Activated CD4-positive, alpha-beta memory T cell treated with anti-CD3 and anti-CD28 coated beads, Interleukin-2, amount 10 ng/mL, durations not matched to agents 7 days and 5 days (primary cell): ENCODE results near the gene CIT. TPM values are rescaled to one million over a fixed set of nuclear protein-coding genes. Genes with fewer than 3 reads are reported as not detected.

Experiments used
- CTCF ChIA-PET: fragments of 350-600 bp; sonication (Branson Sonifier 250); formaldehyde crosslinking; loops from one replicate; lab custom pipeline; 2021; ENCODE audit warnings: antibody characterized with exemption, inconsistent platforms; lab: Charles Lee
- POLR2A ChIA-PET: fragments of 350-600 bp; sonication (Branson Sonifier 250); formaldehyde crosslinking; loops from one replicate; lab custom pipeline; 2021; ENCODE audit warnings: antibody characterized with exemption; lab: Charles Lee
- DNase-seq: peaks from one replicate; pipeline ENCODE4 v3.0.0-alpha.2; 2020
- H3K27ac Mint-ChIP-seq: one replicate; pipeline ENCODE4 v1.8.0; 2021; ENCODE audit warnings: mild to moderate bottlenecking, mixed read lengths
- H3K27me3 Mint-ChIP-seq: one replicate; pipeline ENCODE4 v1.8.0; 2021; ENCODE audit warnings: mixed read lengths
- H3K36me3 Mint-ChIP-seq: one replicate; pipeline ENCODE4 v1.8.0; 2021; ENCODE audit warnings: low read depth, mixed read lengths
- H3K4me1 Mint-ChIP-seq: one replicate; pipeline ENCODE4 v1.8.0; 2021; ENCODE audit warnings: mixed read lengths
- H3K4me3 Mint-ChIP-seq: one replicate; pipeline ENCODE4 v1.8.0; 2021; ENCODE audit warnings: mild to moderate bottlenecking, mixed read lengths
- H3K9me3 Mint-ChIP-seq: one replicate; pipeline ENCODE4 v1.8.0; 2021; ENCODE audit warnings: mixed read lengths
- total RNA-seq, 2 experiments: library from RNA; stranded (reverse); gene quantifications; one replicate each; pipeline ENCODE4 v1.2.3, GENCODE V29; 2021

Gene CIT
- total RNA-seq, 2 experiments from 2014 or later: 92.8 to 100 TPM

DNA sequence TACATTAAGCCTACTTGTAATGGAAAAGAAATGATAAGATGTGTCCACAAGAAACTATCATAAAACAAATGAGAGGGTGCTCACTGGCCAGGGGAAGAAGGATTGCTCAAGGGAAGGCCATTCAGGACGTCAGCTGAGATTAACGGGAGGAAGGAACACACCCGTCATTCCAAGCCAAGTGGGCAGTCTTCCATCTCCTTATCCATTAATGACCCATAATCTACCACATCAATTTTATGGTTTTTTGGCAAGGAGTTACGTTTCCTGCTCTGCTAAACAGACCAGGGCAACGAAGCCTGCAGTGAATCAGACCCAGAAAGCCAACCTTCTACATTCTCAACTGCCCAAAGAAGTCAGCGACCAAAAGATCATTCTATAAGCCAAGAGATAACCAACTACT lies 184.1 kb downstream of the CIT start:
- H3K27ac Mint-ChIP-seq: no peak overlapping the region
- H3K27me3 Mint-ChIP-seq: no peaks in the 10 kb centered on the region
- CTCF ChIA-PET: no interaction called here
- POLR2A ChIA-PET: no interaction called here
- H3K9me3 Mint-ChIP-seq: no peaks in the 10 kb centered on the region
- DNase-seq: no peak
- H3K36me3 Mint-ChIP-seq: peaks cover 52% of the 10 kb centered on the region
- H3K4me1 Mint-ChIP-seq: no peaks in the 10 kb centered on the region
- H3K4me3 Mint-ChIP-seq: no peak overlapping the region

- Mint-ChIP-seq H3K9me3 (no peaks in the 10 kb centered on the region), H3K27ac (no peak overlapping the region)
- CTCF ChIA-PET: no interaction called here
Measured at GRCh38 chr12:119692410-119692809, 184.7 kb downstream of the CIT start.

DNA sequence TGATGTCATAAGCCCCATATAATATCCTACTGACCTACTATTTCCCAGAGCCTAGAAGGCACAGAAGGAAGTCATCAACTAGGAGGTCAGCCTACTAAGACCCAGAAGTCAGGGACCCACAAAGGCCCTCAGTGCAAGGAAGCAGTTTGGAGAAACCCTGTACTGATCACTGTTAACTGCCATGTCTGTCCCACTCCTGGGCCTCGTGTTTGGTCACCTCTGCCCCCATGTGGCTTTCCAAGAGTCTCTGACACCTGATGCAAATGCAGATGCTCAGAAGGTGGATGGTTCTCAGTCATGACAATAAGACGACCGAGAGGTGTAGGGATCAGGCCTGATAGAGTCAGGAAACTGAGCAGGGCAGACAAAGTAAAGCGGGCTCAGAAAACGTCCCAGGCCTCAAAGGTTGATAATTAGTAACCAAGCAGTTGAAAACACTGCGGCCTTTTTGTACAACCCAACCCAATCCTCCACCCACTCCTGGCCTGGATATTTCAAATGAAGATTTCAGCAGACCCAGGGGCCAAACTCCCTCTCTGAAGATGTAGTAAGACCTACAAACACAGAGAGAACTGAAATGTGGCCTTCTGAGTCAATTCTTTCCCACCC lies 185.8 kb downstream of the CIT start:
- Mint-ChIP-seq H3K36me3 (peaks cover 54% of the 10 kb centered on the region), H3K4me1 (no peaks in the 10 kb centered on the region), H3K4me3 (no peak overlapping the region), H3K27ac (no peak overlapping the region), H3K27me3 (no peaks in the 10 kb centered on the region), H3K9me3 (no peaks in the 10 kb centered on the region)
- DNase-seq: no peak
- CTCF ChIA-PET: no interaction called here
- POLR2A ChIA-PET: no interaction called here

More at GRCh38 chr12:119692410-119692809, 184.7 kb downstream of the CIT start:
- H3K4me3 Mint-ChIP-seq: no peak overlapping the region
- H3K27me3 Mint-ChIP-seq: no peaks in the 10 kb centered on the region
- POLR2A ChIA-PET: no interaction called here
- H3K36me3 Mint-ChIP-seq: peaks cover 52% of the 10 kb centered on the region
- no peaks in the 10 kb centered on the region for H3K4me1 Mint-ChIP-seq
- no peak for DNase-seq

DNA sequence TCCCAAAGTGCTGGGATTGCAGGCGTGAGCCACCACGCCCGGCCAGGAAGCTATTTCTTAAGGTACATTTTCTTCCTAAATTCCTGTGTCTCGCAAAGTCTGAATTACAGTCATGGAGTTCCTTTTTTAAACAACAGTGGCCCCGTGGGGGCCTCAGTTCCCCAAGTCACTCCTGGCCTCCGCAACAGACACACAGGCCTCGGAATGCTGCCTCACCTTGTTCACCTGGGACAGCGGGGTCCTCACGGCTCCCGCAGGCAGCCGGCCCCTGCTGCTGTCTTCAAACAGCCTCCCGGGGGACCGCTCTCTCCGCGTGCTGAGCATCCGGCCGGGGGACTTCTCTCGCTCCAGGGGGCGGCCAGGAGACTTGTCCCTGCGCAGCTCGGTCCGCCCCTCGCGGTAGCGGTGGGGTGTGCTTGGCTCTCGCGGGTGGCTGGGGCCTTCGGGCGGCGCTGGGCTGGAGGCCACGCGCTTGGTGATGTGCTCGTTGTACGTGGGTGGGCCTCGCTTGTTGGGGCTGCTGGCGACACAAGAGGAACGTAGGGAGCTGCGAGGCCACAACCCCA lies 187.1 kb downstream of the CIT start:
- POLR2A ChIA-PET: interaction anchor here (0.6 kb wide), 2 partner anchors 10 to 66 kb away, joined by 3 to 4 read pairs; no protein-coding TSS in a partner anchor
- H3K27ac Mint-ChIP-seq: no peak overlapping the region
- H3K36me3 Mint-ChIP-seq: peaks cover 62% of the 10 kb centered on the region
- H3K4me1 Mint-ChIP-seq: no peaks in the 10 kb centered on the region
- H3K27me3 Mint-ChIP-seq: no peaks in the 10 kb centered on the region
- no peak for DNase-seq
- CTCF ChIA-PET: no interaction called here
- no peaks in the 10 kb centered on the region for H3K9me3 Mint-ChIP-seq
- H3K4me3 Mint-ChIP-seq: no peak overlapping the region

GRCh38 chr12:119687879-119688278 lies 189.2 kb downstream of the CIT start:
- peaks cover 64% of the 10 kb centered on the region for H3K36me3 Mint-ChIP-seq
- ChIA-PET CTCF (interaction anchor here (1.0 kb wide), 1 partner anchor 8 kb away, joined by 3 read pairs; no protein-coding TSS in a partner anchor), POLR2A (interaction anchor here (0.7 to 1.5 kb wide), 2 partner anchors 9 to 11 kb away, joined by 3 read pairs; no protein-coding TSS in a partner anchor)

DNA sequence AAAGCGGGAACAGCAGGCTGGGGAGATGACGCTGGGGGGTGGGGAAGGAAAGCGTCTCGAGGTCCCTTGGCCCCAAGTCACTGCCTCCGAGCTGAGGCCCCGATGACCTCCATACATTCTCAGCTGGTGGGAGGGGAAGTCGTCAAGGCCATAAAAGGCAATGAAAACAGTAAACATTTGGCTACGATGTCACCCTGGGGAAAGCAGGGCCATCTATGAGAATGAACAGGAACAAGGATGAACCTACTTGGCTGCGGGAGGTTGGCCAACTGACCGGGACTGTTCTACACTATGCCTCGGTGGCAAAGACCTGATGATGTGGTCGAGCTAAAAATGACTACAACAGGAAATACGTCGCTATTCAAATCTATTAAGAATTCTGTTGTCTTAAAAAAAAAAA lies 189.7 kb downstream of the CIT start:
- Mint-ChIP-seq H3K36me3 (peaks cover 64% of the 10 kb centered on the region), H3K4me3 (no peak overlapping the region), H3K9me3 (no peaks in the 10 kb centered on the region), H3K27me3 (no peaks in the 10 kb centered on the region), H3K4me1 (peaks cover 10% of the 10 kb centered on the region), H3K27ac (no peak overlapping the region)
- no peak for DNase-seq
- CTCF ChIA-PET: interaction anchor here (1.0 kb wide), 2 partner anchors 8 to 20 kb away, joined by 3 read pairs; partner anchors contain the start of gene PRKAB1
- POLR2A ChIA-PET: interaction anchor here (0.7 to 1.5 kb wide), 2 partner anchors 8 to 11 kb away, joined by 3 read pairs; no protein-coding TSS in a partner anchor

More at GRCh38 chr12:119687879-119688278, 189.2 kb downstream of the CIT start:
- H3K4me1 Mint-ChIP-seq: peaks cover 5% of the 10 kb centered on the region
- H3K27ac Mint-ChIP-seq: no peak overlapping the region
- DNase-seq: no peak
- no peaks in the 10 kb centered on the region for H3K9me3 Mint-ChIP-seq
- no peaks in the 10 kb centered on the region for H3K27me3 Mint-ChIP-seq
- H3K4me3 Mint-ChIP-seq: no peak overlapping the region

DNA sequence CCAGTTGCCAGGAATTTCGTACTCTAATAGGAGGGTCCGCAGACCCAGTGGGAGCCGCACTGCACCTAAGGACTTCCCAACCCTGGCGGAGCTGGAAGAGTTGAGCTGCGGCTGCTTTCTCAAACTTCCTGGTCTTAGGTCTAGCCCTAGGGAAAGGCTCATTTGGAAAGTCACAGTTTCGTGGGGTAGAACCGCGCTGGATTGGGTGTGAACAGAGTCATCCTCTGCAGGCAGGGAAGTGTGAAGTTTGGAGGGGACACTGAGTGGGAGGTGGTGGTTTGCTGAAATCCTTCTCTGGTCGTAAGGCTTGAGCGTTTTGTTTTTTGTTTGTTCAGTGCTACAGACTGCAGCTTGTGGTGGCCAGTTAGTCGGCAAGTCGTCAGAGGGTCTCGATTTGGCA lies 190.3 kb downstream of the CIT start:
- no peak overlapping the region for H3K4me3 Mint-ChIP-seq
- POLR2A ChIA-PET: interaction anchor here (1.5 kb wide), 1 partner anchor 10 kb away, joined by 3 read pairs; no protein-coding TSS in a partner anchor
- H3K4me1 Mint-ChIP-seq: peaks cover 17% of the 10 kb centered on the region
- H3K27me3 Mint-ChIP-seq: no peaks in the 10 kb centered on the region
- peaks cover 67% of the 10 kb centered on the region for H3K36me3 Mint-ChIP-seq
- no peaks in the 10 kb centered on the region for H3K9me3 Mint-ChIP-seq
- H3K27ac Mint-ChIP-seq: no peak overlapping the region
- CTCF ChIA-PET: interaction anchor here (1.0 kb wide), 2 partner anchors 9 to 19 kb away, joined by 3 read pairs; partner anchors contain the start of gene PRKAB1
- DNase-seq: no peak

DNA sequence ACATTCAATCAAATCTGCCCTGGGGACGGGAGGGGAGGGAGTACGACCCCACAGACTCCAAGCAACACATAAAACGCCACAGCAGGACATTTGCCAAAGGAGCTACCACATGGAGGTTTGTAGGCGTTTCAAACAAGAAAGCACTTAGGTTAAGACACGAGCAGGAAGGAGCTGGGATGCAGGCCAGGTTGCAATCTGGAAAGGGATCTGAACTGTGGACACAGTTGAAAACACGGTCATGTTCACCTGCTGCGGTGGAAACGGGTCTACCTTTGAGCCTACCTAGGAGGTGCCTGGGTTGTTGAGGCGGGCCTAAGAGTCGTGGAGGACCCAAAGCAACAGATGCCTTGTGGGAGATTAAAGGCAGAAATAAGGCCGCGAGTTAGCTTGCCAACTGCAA lies 190.8 kb downstream of the CIT start:
- H3K27me3 Mint-ChIP-seq: no peaks in the 10 kb centered on the region
- no peaks in the 10 kb centered on the region for H3K9me3 Mint-ChIP-seq
- no peak overlapping the region for H3K4me3 Mint-ChIP-seq
- no peak for DNase-seq
- H3K27ac Mint-ChIP-seq: no peak overlapping the region
- peaks cover 71% of the 10 kb centered on the region for H3K36me3 Mint-ChIP-seq
- POLR2A ChIA-PET: no interaction called here
- peaks cover 19% of the 10 kb centered on the region for H3K4me1 Mint-ChIP-seq
- CTCF ChIA-PET: interaction anchor here (1.0 kb wide), 1 partner anchor 18 kb away, joined by 3 read pairs; the partner anchor contains the start of gene PRKAB1

GRCh38 chr12:119685375-119685774 lies 191.7 kb downstream of the CIT start:
- DNase-seq: no peak
- H3K4me1 Mint-ChIP-seq: peaks cover 19% of the 10 kb centered on the region
- no peak overlapping the region for H3K27ac Mint-ChIP-seq
- H3K4me3 Mint-ChIP-seq: no peak overlapping the region
- no peaks in the 10 kb centered on the region for H3K27me3 Mint-ChIP-seq
- CTCF ChIA-PET: no interaction called here
- H3K9me3 Mint-ChIP-seq: no peaks in the 10 kb centered on the region
- H3K36me3 Mint-ChIP-seq: peaks cover 73% of the 10 kb centered on the region
- POLR2A ChIA-PET: interaction anchor here (0.6 kb wide), 2 partner anchors 1341 to 1712 kb away, joined by 3 to 4 read pairs; no protein-coding TSS in a partner anchor

GRCh38 chr12:119684711-119685369 lies 192.3 kb downstream of the CIT start:
- CTCF ChIA-PET: interaction anchor here (1.1 kb wide), 1 partner anchor 17 kb away, joined by 3 read pairs; the partner anchor contains the start of gene PRKAB1
- DNase-seq: no peak
- Mint-ChIP-seq H3K9me3 (no peaks in the 10 kb centered on the region), H3K27me3 (no peaks in the 10 kb centered on the region), H3K4me1 (peaks cover 19% of the 10 kb centered on the region), H3K36me3 (peaks cover 76% of the 10 kb centered on the region), H3K4me3 (no peak overlapping the region), H3K27ac (no peak overlapping the region)
- POLR2A ChIA-PET: interaction anchor here (3.6 kb wide), 1 partner anchor 11 kb away, joined by 15 read pairs; no protein-coding TSS in a partner anchor

DNA sequence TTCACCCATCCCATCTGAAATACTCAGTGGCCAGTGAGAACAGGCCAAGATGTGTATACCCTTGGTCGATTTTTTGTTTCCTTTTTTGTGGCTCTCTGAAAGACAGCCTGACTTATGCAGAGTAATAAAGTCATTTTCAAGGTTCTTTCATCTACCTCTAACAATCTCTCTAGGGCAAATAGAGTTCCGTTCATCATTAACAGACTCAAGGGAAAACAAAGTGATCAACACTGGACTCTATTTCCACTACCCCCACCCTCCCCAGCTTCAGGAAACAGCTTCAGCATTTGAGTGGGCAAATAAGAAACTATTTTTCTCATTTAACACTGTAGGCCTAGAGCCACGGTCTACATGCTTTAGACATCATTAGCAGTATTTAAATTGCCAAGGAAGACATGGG lies 193.3 kb downstream of the CIT start:
- Mint-ChIP-seq H3K36me3 (peaks cover 80% of the 10 kb centered on the region), H3K27me3 (no peaks in the 10 kb centered on the region), H3K4me3 (no peak overlapping the region), H3K9me3 (no peaks in the 10 kb centered on the region), H3K27ac (peak overlapping the region; percentile 52), H3K4me1 (peaks cover 23% of the 10 kb centered on the region)
- ChIA-PET CTCF (interaction anchor here (1.1 to 3.3 kb wide), 2 partner anchors 16 kb away, joined by 3 to 20 read pairs; partner anchors contain the start of gene PRKAB1), POLR2A (interaction anchor here (3.6 kb wide), 1 partner anchor 10 kb away, joined by 15 read pairs; no protein-coding TSS in a partner anchor)
- DNase-seq: no peak

- H3K4me1 Mint-ChIP-seq: peaks cover 23% of the 10 kb centered on the region
- H3K36me3 Mint-ChIP-seq: peaks cover 81% of the 10 kb centered on the region
- no peak for DNase-seq
- ChIA-PET POLR2A (interaction anchor here (3.6 kb wide), 1 partner anchor 10 kb away, joined by 15 read pairs; no protein-coding TSS in a partner anchor), CTCF (interaction anchor here (3.3 kb wide), 1 partner anchor 15 kb away, joined by 20 read pairs; the partner anchor contains the start of gene PRKAB1)
- no peaks in the 10 kb centered on the region for H3K9me3 Mint-ChIP-seq
- peak overlapping the region; percentile 52 for H3K27ac Mint-ChIP-seq
- no peaks in the 10 kb centered on the region for H3K27me3 Mint-ChIP-seq
- no peak overlapping the region for H3K4me3 Mint-ChIP-seq
Measured at GRCh38 chr12:119683413-119683812, 193.7 kb downstream of the CIT start.
